Urothelium cell line (cell line): ENCODE data around the gene TMEM154.
"Not testable (repeated sequence)": the region's sequence is repeated elsewhere in the genome, so short reads cannot be mapped to it uniquely, and the experiment has no call there.

Experiments used
- DNase-seq: peaks from one replicate; pipeline ENCODE4 v3.0.0; 2011; ENCODE audit warnings: low spot score, mixed read lengths
- FAIRE-seq: peaks from 2 replicates; lab custom pipeline; 2011; peaks lifted over from hg19 to GRCh38; lab: Jason Lieb, UNC

Gene TMEM154

GRCh38 chr4:152672206-152673092 lies 7.3 kb downstream of the TMEM154 start:
- FAIRE-seq, result no peak

GRCh38 chr4:152668338-152668964 lies 11.3 kb downstream of the TMEM154 start:
- DNase-seq, result no peak
- no peak for FAIRE-seq

More at GRCh38 chr4:152672206-152673092, 7.3 kb downstream of the TMEM154 start:
- no peak for DNase-seq

GRCh38 chr4:152667781-152668180 lies 12.0 kb downstream of the TMEM154 start:
- DNase-seq (no peak), FAIRE-seq (no peak)

- FAIRE-seq (no peak), DNase-seq (no peak)
These were observed 12.9 kb downstream of the TMEM154 start for GRCh38 chr4:152666946-152667345.

- DNase-seq (no peak), FAIRE-seq (no peak)
These were observed 14.0 kb downstream of the TMEM154 start for GRCh38 chr4:152665691-152666395.

- DNase-seq, FAIRE-seq: not testable (repeated sequence)
These were observed 15.8 kb downstream of the TMEM154 start for GRCh38 chr4:152664067-152664378.

- DNase-seq, result no peak
- no peak for FAIRE-seq
These were observed 16.4 kb downstream of the TMEM154 start for GRCh38 chr4:152663203-152664066.

- DNase-seq, result no peak
- FAIRE-seq, result no peak
These were observed 18.1 kb downstream of the TMEM154 start for GRCh38 chr4:152661649-152662048.

- no peak for FAIRE-seq
These were observed 19.3 kb downstream of the TMEM154 start for GRCh38 chr4:152660526-152660925.

GRCh38 chr4:152659806-152660205 lies 20.0 kb downstream of the TMEM154 start:
- DNase-seq, result no peak
- no peak for FAIRE-seq

More at GRCh38 chr4:152660526-152660925, 19.3 kb downstream of the TMEM154 start:
- DNase-seq, result no peak

GRCh38 chr4:152657657-152658056 lies 22.1 kb downstream of the TMEM154 start:
- FAIRE-seq, result no peak
- DNase-seq, result no peak

GRCh38 chr4:152655272-152656129 lies 24.3 kb downstream of the TMEM154 start:
- FAIRE-seq (no peak), DNase-seq (no peak)

GRCh38 chr4:152652102-152652501 lies 27.7 kb downstream of the TMEM154 start:
- FAIRE-seq, result no peak
- DNase-seq, result no peak

GRCh38 chr4:152651473-152652060 lies 28.2 kb downstream of the TMEM154 start:
- no peak for FAIRE-seq

GRCh38 chr4:152646221-152646620 lies 33.6 kb downstream of the TMEM154 start:
- DNase-seq, result no peak
- FAIRE-seq, result no peak

More at GRCh38 chr4:152651473-152652060, 28.2 kb downstream of the TMEM154 start:
- DNase-seq, result no peak

- FAIRE-seq (no peak), DNase-seq (no peak)
These were observed 35.7 kb downstream of the TMEM154 start for GRCh38 chr4:152644130-152644529.

GRCh38 chr4:152643153-152644035 lies 36.4 kb downstream of the TMEM154 start:
- DNase-seq (no peak), FAIRE-seq (no peak)
